ENCODE measurements around the gene BSCL2. TPM values are rescaled to one million over a fixed set of nuclear protein-coding genes. Genes with fewer than 3 reads are reported as not detected.

BSCL2 gene
- total and polyA plus RNA-seq, 2 experiments from 2014 or later, result 70.3 to 79.2 TPM

DNA sequence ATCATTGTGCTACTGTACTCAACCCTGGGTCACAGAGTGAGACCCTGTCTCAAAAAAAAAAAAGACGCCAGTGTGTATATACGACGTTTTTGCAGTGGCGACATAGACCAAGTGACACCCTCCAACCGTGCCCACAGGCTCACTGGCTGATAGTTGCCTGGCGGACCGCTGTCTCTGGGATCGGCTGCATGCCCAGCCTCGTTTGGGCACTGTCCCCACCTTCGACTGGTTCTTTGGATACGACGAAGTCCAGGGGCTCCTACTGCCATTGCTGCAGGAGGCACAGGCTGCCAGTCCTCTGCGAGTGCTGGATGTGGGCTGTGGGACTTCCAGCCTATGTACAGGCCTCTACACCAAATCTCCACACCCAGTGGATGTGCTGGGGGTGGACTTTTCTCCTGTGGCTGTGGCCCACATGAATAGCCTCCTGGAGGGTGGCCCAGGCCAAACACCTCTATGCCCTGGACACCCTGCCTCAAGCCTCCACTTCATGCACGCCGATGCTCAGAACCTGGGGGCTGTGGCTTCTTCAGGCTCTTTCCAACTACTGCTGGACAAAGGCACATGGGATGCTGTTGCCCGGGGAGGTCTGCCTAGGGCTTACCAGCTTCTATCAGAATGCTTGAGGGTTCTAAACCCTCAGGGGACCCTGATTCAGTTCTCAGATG lies 40.8 kb downstream of the BSCL2 start:
- peaks cover 18% of the 10 kb centered on the region for H3K4me1 ChIP-seq (ENCODE audit: low read depth)
- H3K27me3 ChIP-seq, result no peaks in the 10 kb centered on the region
- no peaks in the 10 kb centered on the region for H3K9me3 ChIP-seq (ENCODE audit: low read depth)
- TF ChIP-seq, protein P1, sequence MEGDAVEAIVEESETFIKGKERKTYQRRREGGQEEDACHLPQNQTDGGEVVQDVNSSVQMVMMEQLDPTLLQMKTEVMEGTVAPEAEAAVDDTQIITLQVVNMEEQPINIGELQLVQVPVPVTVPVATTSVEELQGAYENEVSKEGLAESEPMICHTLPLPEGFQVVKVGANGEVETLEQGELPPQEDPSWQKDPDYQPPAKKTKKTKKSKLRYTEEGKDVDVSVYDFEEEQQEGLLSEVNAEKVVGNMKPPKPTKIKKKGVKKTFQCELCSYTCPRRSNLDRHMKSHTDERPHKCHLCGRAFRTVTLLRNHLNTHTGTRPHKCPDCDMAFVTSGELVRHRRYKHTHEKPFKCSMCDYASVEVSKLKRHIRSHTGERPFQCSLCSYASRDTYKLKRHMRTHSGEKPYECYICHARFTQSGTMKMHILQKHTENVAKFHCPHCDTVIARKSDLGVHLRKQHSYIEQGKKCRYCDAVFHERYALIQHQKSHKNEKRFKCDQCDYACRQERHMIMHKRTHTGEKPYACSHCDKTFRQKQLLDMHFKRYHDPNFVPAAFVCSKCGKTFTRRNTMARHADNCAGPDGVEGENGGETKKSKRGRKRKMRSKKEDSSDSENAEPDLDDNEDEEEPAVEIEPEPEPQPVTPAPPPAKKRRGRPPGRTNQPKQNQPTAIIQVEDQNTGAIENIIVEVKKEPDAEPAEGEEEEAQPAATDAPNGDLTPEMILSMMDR (IDR thresholded peaks at IDR 0.05; ENCODE audit: low read depth, low read length), result no peak
- peak overlapping the region; percentile 67 for H3K4me3 ChIP-seq
- H3K36me3 ChIP-seq, result peaks cover 2% of the 10 kb centered on the region
- peak overlapping the region; percentile 89 for H3K27ac ChIP-seq
- no peak for DNase-seq (ENCODE audit: low read depth in 1 of 2, low spot score in 1 of 2)

DNA sequence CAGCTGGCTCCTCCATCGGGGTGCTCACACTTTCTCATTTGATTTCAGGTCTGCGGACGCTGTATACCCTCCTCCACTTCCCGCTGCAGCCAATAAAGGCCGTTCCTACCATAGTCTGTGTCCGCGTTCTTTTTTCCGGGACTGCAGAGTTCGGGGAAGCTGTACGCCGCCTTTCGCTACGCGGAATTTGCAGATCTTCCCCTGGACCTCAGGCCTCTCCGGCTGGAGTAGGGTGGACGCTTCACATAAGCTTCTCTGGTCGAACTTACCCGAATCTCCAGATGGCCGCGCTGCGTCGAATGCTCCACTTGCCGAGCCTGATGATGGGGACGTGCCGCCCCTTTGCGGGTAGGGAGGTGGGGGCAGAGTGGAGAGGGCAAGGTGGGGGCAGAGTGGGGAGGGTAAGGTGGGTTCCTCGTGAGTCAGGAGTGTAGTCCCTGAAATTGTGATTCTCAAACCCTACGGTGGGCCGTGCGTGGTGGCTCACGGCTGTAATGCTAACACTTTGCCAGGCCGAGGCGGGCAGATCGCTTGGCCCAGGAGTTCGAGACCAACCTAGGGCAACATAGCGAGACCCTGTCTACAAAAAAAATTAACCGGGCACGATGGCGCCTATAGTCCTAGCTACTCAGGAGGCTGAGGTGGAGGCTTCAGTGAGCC lies 41.5 kb downstream of the BSCL2 start:
- H3K4me3 ChIP-seq, result peak overlapping the region; percentile 67
- peak overlapping the region; percentile 89 for H3K27ac ChIP-seq
- no peaks in the 10 kb centered on the region for H3K27me3 ChIP-seq
- H3K9me3 ChIP-seq (ENCODE audit: low read depth), result no peaks in the 10 kb centered on the region
- H3K4me1 ChIP-seq (ENCODE audit: low read depth), result peaks cover 15% of the 10 kb centered on the region
- peaks cover 2% of the 10 kb centered on the region for H3K36me3 ChIP-seq
- TF ChIP-seq, protein P1 (IDR thresholded peaks at IDR 0.05; ENCODE audit: low read depth, low read length), result no peak
- peak; percentile 78 to 79 for DNase-seq (ENCODE audit: low read depth in 1 of 2, low spot score in 1 of 2)

DNA sequence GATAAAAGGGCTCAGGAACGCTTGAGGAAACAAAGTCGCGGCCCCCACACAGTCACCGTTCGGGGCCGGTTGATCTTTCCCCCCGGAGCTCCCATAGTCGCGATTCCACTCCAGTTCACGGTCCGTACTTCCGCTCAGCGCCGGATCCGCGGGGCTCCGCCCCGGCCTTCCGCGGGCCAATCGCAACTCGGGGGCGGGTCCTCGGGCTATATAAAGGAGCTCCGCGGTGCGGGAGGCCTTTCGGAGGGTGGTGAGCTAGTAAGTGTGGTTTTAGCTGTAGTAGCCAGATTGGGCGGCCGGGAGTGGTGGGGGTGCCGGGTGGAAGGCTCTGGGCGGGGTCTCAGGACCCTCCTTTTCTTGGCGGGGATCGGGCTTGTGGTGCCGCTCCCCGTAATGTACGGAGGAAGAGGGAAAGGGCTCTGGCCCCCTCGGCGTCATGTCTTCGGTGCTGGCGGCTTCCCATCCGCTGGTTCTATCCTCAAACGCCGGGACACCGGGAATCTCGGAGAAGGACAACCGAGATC lies 42.1 kb downstream of the BSCL2 start, which contains the start of the genes C11orf98 and CSKMT:
Gene C11orf98 (minus strand): TSS at position 136 of the 524 bp plus-strand sequence. CDS start 41 bp downstream, at position 95.
Gene CSKMT (plus strand): TSS at position 238 of the 524 bp plus-strand sequence. CDS start 568 bp downstream, outside the sequence.
- peaks cover 2% of the 10 kb centered on the region for H3K36me3 ChIP-seq
- peaks cover 14% of the 10 kb centered on the region for H3K4me1 ChIP-seq (ENCODE audit: low read depth)
- H3K27ac ChIP-seq, result peak within 1 kb of the TSS; percentile 89
- DNase-seq (ENCODE audit: low read depth in 1 of 2, low spot score in 1 of 2), result peak; percentile 94 to 96
- H3K9me3 ChIP-seq (ENCODE audit: low read depth), result no peaks in the 10 kb centered on the region
- peak within 1 kb of the TSS; percentile 67 for H3K4me3 ChIP-seq
- TF ChIP-seq, protein P1 (IDR thresholded peaks at IDR 0.05; ENCODE audit: low read depth, low read length), result no peak
- no peaks in the 10 kb centered on the region for H3K27me3 ChIP-seq

DNA sequence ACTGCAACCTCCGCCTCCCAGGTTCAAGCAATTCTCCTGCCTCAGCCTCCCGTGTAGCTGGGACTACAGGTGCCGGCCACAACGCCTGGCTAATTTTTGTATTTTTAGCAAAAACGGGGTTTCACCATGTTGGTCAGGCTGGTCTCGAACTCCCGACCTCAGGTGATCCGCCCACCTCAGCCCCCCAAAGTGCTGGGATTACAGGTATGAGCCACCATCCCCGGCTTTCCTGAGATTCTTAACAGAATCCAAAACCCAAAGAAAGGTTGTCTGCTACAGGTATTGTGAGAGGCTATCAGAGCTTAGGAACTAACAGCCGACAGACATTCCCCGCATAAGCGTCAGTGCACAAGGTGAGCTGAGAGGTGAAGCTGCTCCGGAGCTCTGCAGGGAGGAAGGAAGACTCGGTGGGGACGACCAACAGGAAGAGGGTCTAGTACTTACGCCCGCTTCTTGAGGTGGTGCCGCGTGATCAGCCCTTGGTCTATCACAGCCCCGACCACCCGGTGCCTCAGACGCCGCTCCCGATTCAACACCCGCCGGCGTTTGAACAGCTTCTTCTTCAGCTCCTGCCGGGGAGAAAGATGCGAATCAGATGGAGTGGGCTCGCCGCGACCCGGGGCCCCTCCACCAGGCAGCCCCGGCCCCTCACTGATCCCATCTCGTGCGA lies 42.7 kb downstream of the BSCL2 start:
- peaks cover 2% of the 10 kb centered on the region for H3K36me3 ChIP-seq
- no peaks in the 10 kb centered on the region for H3K27me3 ChIP-seq
- peak overlapping the region; percentile 67 for H3K4me3 ChIP-seq
- TF ChIP-seq, protein P1 (IDR thresholded peaks at IDR 0.05; ENCODE audit: low read depth, low read length), result no peak
- DNase-seq (ENCODE audit: low read depth in 1 of 2, low spot score in 1 of 2), result peak; percentile 57 to 75
- H3K4me1 ChIP-seq (ENCODE audit: low read depth), result peaks cover 14% of the 10 kb centered on the region
- H3K27ac ChIP-seq, result peak overlapping the region; percentile 89
- no peaks in the 10 kb centered on the region for H3K9me3 ChIP-seq (ENCODE audit: low read depth)

DNA sequence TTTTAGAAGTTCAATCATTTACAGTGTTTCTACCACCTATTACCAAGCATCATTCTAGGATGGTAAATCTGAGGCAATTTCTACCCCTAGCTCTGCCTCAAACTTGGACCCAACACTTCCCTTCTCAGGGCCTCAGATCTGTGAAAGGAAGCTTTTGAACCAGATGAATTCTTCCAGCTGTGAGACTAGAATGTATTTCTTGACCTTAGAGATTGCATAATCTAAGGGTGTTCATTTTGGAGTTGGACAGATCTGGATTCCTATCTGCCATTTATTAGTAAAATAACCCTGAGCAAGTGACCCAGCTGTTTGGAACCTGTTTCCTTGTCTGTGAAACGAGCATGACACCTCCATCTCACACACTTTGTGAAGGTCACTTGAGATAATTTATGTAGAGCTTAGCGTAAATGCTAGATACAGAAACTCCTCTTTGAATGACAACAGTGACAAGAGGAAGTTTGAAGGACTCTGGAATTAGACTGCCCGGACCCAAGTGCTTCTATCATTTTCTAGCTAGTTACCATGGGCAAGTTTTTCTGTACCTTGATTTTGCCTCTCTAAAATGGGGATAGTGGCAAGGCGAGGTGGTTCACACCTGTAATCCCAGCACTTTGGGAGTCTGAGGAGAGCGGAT lies 50.3 kb downstream of the BSCL2 start:
- no peaks in the 10 kb centered on the region for H3K36me3 ChIP-seq
- DNase-seq (ENCODE audit: low read depth in 1 of 2, low spot score in 1 of 2), result peak in 1 of 2 donors; percentile 6
- TF ChIP-seq, protein P1 (IDR thresholded peaks at IDR 0.05; ENCODE audit: low read depth, low read length), result no peak
- H3K9me3 ChIP-seq (ENCODE audit: low read depth), result no peaks in the 10 kb centered on the region
- H3K4me3 ChIP-seq, result no peak overlapping the region
- no peaks in the 10 kb centered on the region for H3K4me1 ChIP-seq (ENCODE audit: low read depth)
- no peaks in the 10 kb centered on the region for H3K27me3 ChIP-seq
- peak overlapping the region; percentile 74 for H3K27ac ChIP-seq
